ENCODE data around the gene CNTNAP2. TPM values are rescaled to one million over a fixed set of nuclear protein-coding genes. Genes with fewer than 3 reads are reported as not detected.

CNTNAP2 gene
- total RNA-seq, 2 experiments from 2014 or later, result 0.14 TPM; not detected in 1

DNA sequence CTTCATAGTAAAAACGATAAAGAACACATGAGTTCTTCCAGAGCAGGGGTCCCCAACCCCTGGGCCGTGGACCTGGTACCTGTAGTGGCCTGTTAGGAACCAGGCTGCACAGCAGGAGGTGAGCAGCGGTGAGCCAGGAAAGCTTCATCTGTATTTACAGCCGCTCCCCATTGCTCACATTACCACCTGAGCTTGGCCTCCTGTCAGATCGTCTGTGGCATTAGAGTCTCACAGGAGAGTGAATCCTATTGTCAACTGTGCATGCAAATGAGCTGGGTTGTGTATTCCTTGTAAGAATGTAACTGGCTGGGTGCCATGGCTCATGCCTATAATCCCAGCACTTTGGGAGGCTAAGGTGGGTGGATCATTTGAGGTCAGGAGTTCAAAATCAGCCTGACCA, 229.5 kb downstream of the CNTNAP2 start:
- Mint-ChIP-seq H3K4me3 (no peak overlapping the region), H3K4me1 (ENCODE audit: low read depth) (no peaks in the 10 kb centered on the region)
- CTCF ChIA-PET, result no interaction called here

DNA sequence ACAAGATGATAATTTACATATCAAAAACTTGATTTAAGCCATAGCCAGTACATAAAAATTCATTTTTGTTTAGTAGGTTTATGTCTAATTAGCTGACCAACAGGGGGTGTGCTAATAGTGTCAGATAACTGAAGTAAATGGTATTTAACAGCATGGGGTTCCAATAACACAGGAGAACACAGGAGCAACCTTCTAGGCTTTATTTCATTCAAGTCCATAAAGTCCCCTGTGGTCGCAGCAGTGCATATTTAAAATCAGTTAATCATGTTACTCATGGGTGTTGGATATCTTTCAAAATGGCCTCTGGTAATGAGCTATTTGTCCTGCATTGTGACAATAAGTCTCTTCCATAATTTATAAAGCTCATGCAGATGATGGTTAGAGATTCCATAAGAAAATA, 238.6 kb downstream of the CNTNAP2 start:
- H3K4me1 Mint-ChIP-seq (ENCODE audit: low read depth), result no peaks in the 10 kb centered on the region
- H3K27me3 Mint-ChIP-seq (ENCODE audit: low read depth), result no peaks in the 10 kb centered on the region
- intact Hi-C loops (cut with micrococcal nuclease), result no loop called here
- CTCF ChIA-PET, result interaction anchor here (0.7 kb wide), 1 partner anchor 363 kb away, joined by 4 read pairs; no protein-coding TSS in a partner anchor
- H3K36me3 Mint-ChIP-seq (ENCODE audit: low read depth), result no peaks in the 10 kb centered on the region
- no peaks in the 10 kb centered on the region for H3K9me3 Mint-ChIP-seq
- DNase-seq, result no peak
- H3K4me3 Mint-ChIP-seq, result no peak overlapping the region
- H3K27ac Mint-ChIP-seq, result no peak overlapping the region

More for the DNA sequence above, 229.5 kb downstream of the CNTNAP2 start:
- Mint-ChIP-seq H3K27me3 (ENCODE audit: low read depth) (no peaks in the 10 kb centered on the region), H3K27ac (no peak overlapping the region), H3K36me3 (ENCODE audit: low read depth) (no peaks in the 10 kb centered on the region), H3K9me3 (no peaks in the 10 kb centered on the region)
- no peak for DNase-seq
- intact Hi-C loops (cut with micrococcal nuclease), result no loop called here

DNA sequence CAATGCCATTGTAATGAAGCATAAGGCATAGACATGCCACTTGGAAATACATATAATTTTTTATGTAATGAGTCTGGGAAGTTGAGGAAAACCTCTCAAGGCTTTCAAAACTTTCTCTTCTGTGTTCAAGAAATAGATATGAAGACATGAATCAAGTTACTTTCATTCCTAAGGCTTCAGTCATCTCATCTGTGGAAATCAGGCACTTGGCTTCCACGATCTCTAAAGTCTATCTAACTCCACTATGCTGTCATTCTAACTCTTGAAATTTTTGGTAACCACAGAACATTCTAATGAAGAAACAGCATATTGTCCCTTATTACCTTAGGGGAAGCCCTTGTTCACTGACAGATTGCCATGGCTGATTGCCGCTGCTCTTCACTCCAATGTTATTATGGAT, 242.6 kb downstream of the CNTNAP2 start:
- CTCF ChIA-PET, result no interaction called here
- no peaks in the 10 kb centered on the region for H3K4me1 Mint-ChIP-seq (ENCODE audit: low read depth)
- no peaks in the 10 kb centered on the region for H3K27me3 Mint-ChIP-seq (ENCODE audit: low read depth)
- H3K9me3 Mint-ChIP-seq, result no peaks in the 10 kb centered on the region
- intact Hi-C loops (cut with micrococcal nuclease), result no loop called here
- DNase-seq, result no peak
- H3K4me3 Mint-ChIP-seq, result no peak overlapping the region
- no peak overlapping the region for H3K27ac Mint-ChIP-seq
- H3K36me3 Mint-ChIP-seq (ENCODE audit: low read depth), result no peaks in the 10 kb centered on the region

DNA sequence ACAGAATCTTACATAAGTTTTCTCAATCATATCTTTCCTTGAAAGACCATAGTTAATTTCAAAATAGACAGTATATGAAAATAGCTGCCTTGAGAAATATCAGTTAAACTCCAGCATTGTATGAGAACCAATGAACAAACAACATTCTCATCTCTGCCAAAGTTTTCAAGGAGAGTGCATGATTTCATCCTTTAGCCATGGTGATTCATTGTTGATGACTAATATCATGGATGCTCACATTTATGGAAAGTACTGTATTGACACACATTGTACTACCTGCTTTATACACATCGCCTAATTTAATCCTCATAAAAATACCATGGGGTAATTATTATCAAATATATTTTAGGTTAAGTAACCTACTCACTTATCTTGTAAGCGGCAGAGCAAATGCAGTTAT, 250.3 kb downstream of the CNTNAP2 start:
- Mint-ChIP-seq H3K27ac (no peak overlapping the region), H3K36me3 (ENCODE audit: low read depth) (no peaks in the 10 kb centered on the region), H3K9me3 (no peaks in the 10 kb centered on the region), H3K4me1 (ENCODE audit: low read depth) (no peaks in the 10 kb centered on the region), H3K27me3 (ENCODE audit: low read depth) (no peaks in the 10 kb centered on the region), H3K4me3 (no peak overlapping the region)
- no peak for DNase-seq
- intact Hi-C loops (cut with micrococcal nuclease), result no loop called here
- CTCF ChIA-PET, result no interaction called here

DNA sequence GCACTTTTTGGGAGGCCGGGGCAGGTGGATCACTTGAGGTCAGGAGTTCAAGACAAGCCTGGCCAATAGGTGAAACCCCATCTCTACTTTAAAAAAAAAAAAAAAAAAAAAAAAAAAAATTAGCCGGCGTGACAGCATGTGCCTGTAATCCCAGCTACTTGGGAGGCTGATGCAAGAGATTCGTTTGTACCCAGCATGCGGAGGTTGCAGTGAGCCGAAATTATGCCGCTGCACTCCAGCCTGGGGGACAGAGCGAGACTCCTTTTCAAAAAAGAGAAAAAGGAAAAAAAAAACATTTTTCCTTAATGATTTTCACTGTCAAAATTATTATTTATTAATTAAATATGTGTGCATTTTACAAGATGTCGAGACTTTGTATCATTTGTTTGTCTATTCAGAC, 253.6 kb downstream of the CNTNAP2 start:
- Mint-ChIP-seq H3K27me3 (ENCODE audit: low read depth) (no peaks in the 10 kb centered on the region), H3K4me3 (no peak overlapping the region), H3K36me3 (ENCODE audit: low read depth) (no peaks in the 10 kb centered on the region), H3K27ac (no peak overlapping the region), H3K9me3 (peaks cover 1% of the 10 kb centered on the region), H3K4me1 (ENCODE audit: low read depth) (no peaks in the 10 kb centered on the region)
- intact Hi-C loops (cut with micrococcal nuclease), result no loop called here
- DNase-seq, result no peak
- CTCF ChIA-PET, result no interaction called here

DNA sequence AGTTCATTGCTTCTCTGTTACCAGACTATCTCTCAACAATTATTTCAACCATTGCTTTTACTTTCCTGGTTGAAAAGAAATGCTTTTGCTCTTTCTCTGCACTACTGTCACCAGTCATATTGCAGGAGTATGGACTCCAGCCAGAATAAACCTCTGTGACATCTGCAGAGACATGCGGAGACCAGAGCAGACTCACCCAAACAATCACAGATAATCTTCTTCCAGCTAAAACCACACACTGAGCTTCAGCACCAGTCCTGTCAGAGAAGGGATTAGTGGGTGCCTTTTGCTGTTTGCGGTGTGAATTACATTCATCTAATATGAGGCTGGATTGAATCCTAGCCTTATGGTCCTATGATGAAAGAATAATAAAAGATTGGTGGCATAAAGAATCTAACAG, 258.6 kb downstream of the CNTNAP2 start:
- Mint-ChIP-seq H3K9me3 (peaks cover 4% of the 10 kb centered on the region), H3K27me3 (ENCODE audit: low read depth) (no peaks in the 10 kb centered on the region), H3K4me3 (no peak overlapping the region), H3K36me3 (ENCODE audit: low read depth) (no peaks in the 10 kb centered on the region), H3K27ac (no peak overlapping the region), H3K4me1 (ENCODE audit: low read depth) (no peaks in the 10 kb centered on the region)
- CTCF ChIA-PET, result no interaction called here
- intact Hi-C loops (cut with micrococcal nuclease), result no loop called here
- DNase-seq, result no peak

DNA sequence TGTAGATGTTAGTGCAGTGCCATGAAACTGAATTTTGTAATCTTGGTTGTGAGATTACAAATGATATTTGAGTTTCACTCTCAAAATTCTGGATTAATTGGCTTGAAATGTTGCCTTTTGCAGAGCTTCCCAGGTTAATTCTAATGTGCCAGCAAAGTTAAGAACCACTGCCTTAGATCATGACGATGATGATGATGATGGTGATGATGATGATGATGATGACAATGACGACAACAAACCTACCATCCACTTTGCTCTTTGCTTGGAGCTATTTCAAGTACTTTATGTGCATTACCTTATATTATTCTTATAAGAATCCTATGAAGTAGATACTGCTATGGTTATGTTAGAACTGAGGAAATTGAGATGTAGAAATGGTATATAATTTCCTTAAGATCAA, 261.6 kb downstream of the CNTNAP2 start:
- no peaks in the 10 kb centered on the region for H3K27me3 Mint-ChIP-seq (ENCODE audit: low read depth)
- no peak overlapping the region for H3K4me3 Mint-ChIP-seq
- CTCF ChIA-PET, result no interaction called here
- intact Hi-C loops (cut with micrococcal nuclease), result no loop called here
- no peak overlapping the region for H3K27ac Mint-ChIP-seq
- no peaks in the 10 kb centered on the region for H3K4me1 Mint-ChIP-seq (ENCODE audit: low read depth)
- DNase-seq, result no peak
- H3K36me3 Mint-ChIP-seq (ENCODE audit: low read depth), result no peaks in the 10 kb centered on the region
- peaks cover 6% of the 10 kb centered on the region for H3K9me3 Mint-ChIP-seq

DNA sequence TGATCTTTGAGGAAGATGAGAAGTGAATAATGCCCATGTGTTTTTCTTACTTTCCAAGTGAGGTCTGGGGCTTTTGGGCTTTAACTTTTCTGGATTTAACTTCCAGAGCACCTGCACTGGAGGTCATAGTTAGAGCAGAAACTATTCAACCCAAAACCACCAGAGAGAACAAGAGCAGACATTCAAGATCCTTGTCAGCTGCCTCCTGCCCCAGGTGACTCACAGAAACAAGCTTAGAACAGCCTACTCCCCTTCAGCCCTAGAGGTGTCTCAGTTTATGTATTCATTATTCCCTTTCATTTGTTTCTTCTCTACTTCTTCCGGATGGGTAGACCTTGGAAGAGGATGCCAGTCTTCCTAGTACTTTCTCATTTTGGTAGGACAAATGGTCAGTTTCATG, 270.5 kb downstream of the CNTNAP2 start:
- no peak overlapping the region for H3K4me3 Mint-ChIP-seq
- peaks cover 2% of the 10 kb centered on the region for H3K9me3 Mint-ChIP-seq
- H3K27ac Mint-ChIP-seq, result no peak overlapping the region
- no peaks in the 10 kb centered on the region for H3K4me1 Mint-ChIP-seq (ENCODE audit: low read depth)
- H3K36me3 Mint-ChIP-seq (ENCODE audit: low read depth), result no peaks in the 10 kb centered on the region
- H3K27me3 Mint-ChIP-seq (ENCODE audit: low read depth), result no peaks in the 10 kb centered on the region
- intact Hi-C loops (cut with micrococcal nuclease), result no loop called here
- CTCF ChIA-PET, result no interaction called here
- DNase-seq, result no peak

DNA sequence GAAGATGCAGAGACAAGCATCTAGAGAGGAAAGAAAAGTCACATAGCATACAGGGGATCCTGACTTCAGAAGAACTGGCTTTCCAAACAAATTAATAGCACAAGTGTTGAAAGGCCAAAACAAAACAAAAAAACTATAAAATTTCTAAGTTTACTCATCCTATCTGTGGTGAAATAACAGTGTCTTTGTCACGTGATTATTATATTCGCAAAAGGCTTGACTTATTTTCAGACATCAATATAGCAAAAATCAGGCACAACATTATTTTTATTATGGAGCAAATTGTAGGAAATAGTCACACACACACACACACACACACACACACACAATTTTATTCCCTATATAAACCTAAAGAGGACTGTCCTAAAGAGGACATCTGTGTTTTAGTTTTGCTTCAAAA, 272.3 kb downstream of the CNTNAP2 start:
- CTCF ChIA-PET, result no interaction called here
- no peaks in the 10 kb centered on the region for H3K36me3 Mint-ChIP-seq (ENCODE audit: low read depth)
- peaks cover 2% of the 10 kb centered on the region for H3K9me3 Mint-ChIP-seq
- DNase-seq, result no peak
- no peak overlapping the region for H3K27ac Mint-ChIP-seq
- no peaks in the 10 kb centered on the region for H3K27me3 Mint-ChIP-seq (ENCODE audit: low read depth)
- intact Hi-C loops (cut with micrococcal nuclease), result no loop called here
- no peak overlapping the region for H3K4me3 Mint-ChIP-seq
- H3K4me1 Mint-ChIP-seq (ENCODE audit: low read depth), result no peaks in the 10 kb centered on the region

DNA sequence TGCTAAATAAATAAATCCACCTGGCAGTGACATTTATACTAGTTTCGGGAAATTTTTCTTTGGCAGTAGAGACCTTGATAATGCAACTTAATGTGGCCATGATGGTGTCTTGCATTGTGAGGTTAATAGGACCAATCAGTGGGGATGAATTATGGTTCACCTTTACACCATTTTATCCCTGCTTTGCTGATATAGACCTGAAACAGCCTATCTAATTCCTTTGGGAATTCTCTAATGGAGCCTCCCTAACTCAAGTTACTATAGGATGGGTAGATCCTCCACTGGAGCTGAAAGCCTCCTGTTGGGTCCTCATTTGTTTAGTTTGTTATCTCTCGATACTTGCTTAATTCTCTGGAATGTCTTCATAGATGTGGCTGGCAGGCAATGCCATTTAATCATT, 276.7 kb downstream of the CNTNAP2 start:
- no peak for DNase-seq
- Mint-ChIP-seq H3K27ac (no peak overlapping the region), H3K27me3 (ENCODE audit: low read depth) (no peaks in the 10 kb centered on the region), H3K4me3 (no peak overlapping the region), H3K9me3 (peaks cover 2% of the 10 kb centered on the region), H3K36me3 (ENCODE audit: low read depth) (no peaks in the 10 kb centered on the region), H3K4me1 (ENCODE audit: low read depth) (no peaks in the 10 kb centered on the region)
- intact Hi-C loops (cut with micrococcal nuclease), result no loop called here
- CTCF ChIA-PET, result no interaction called here

DNA sequence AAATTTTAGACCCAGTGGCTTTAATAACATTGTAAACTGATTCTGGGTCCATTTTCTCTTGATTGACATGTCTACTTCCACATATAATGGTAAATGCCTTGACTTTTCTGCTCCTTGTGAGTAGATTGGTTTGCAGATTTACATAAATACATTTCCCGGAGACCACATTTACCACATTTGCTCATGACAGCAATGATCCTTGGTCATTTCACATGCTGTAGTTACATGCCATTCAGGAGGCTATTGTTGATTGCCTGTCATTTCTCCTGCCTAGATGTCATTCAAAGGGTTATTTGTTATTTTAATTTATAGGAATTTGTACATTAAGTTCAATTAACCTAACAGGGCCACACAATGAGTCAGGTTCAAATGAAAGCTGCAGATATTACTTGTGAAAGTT, 280.5 kb downstream of the CNTNAP2 start:
- H3K27ac Mint-ChIP-seq, result no peak overlapping the region
- H3K27me3 Mint-ChIP-seq (ENCODE audit: low read depth), result no peaks in the 10 kb centered on the region
- H3K4me3 Mint-ChIP-seq, result no peak overlapping the region
- CTCF ChIA-PET, result no interaction called here
- no peak for DNase-seq
- H3K9me3 Mint-ChIP-seq, result no peaks in the 10 kb centered on the region
- H3K4me1 Mint-ChIP-seq (ENCODE audit: low read depth), result no peaks in the 10 kb centered on the region
- intact Hi-C loops (cut with micrococcal nuclease), result no loop called here
- H3K36me3 Mint-ChIP-seq (ENCODE audit: low read depth), result no peaks in the 10 kb centered on the region

DNA sequence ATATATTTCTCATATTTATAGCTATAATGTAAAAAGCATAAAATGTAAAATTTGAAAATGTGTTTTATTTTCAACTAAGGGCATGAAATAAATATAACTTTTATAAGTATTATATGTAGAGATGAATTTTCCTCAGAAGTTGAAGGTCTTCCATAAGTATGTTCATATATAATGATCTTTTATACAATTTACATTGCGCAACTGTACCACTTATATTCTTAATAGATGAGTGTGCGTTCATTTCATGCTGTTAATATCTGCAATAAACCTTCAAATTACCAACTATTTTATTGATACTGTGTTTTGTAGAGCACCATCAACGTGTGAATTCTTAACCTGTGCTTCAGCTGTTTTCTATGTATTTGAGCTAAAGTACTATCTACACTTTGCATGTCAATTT, 285.3 kb downstream of the CNTNAP2 start:
- H3K4me1 Mint-ChIP-seq (ENCODE audit: low read depth), result no peaks in the 10 kb centered on the region

DNA sequence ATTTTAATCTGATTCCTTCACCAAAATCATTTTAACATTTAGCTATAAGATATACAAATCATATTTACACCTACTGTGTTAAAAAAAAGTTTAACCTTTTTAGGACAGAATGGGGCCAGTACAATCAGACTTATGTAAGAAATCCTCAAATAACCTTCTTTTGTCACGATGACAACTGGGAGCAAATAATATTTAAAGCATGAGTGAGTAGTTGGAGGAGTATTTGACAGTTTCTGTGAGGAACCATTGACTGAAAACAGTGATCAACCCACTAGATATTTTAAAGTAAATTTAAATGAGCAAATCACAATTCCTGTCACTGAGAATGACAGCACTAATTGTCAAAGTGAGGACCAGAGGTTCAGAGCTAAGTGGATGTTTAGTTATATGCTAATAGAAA, 289.1 kb downstream of the CNTNAP2 start:
- Mint-ChIP-seq H3K27ac (no peak overlapping the region), H3K4me1 (ENCODE audit: low read depth) (no peaks in the 10 kb centered on the region), H3K4me3 (no peak overlapping the region), H3K9me3 (peaks cover 9% of the 10 kb centered on the region), H3K27me3 (ENCODE audit: low read depth) (no peaks in the 10 kb centered on the region), H3K36me3 (ENCODE audit: low read depth) (no peaks in the 10 kb centered on the region)
- CTCF ChIA-PET, result no interaction called here
- intact Hi-C loops (cut with micrococcal nuclease), result no loop called here
- DNase-seq, result no peak

More for the DNA sequence above, 285.3 kb downstream of the CNTNAP2 start:
- DNase-seq, result no peak
- Mint-ChIP-seq H3K9me3 (peaks cover 5% of the 10 kb centered on the region), H3K27me3 (ENCODE audit: low read depth) (no peaks in the 10 kb centered on the region), H3K36me3 (ENCODE audit: low read depth) (no peaks in the 10 kb centered on the region), H3K27ac (no peak overlapping the region), H3K4me3 (no peak overlapping the region)
- CTCF ChIA-PET, result no interaction called here
- intact Hi-C loops (cut with micrococcal nuclease), result no loop called here

DNA sequence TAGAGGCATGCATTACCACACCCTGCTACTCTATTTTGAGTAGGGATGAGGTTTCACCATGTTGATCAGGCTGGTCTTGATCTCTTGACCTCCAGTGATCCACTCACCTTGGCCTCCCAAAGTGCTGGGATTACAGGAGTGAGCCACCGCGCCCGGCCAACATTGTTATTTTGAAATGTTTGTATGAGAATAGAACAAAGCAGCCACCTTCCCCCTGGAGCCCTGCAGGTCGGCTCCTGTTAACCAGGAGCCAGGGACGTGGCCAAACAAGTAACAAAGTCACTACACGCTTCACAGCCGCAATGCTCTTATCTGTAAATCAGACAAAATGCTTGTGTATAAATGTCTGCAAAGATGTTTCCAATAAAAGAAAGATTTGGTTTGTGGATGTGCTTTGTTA, 295.4 kb downstream of the CNTNAP2 start:
- no peak for DNase-seq
- intact Hi-C loops (cut with micrococcal nuclease), result no loop called here
- CTCF ChIA-PET, result no interaction called here
- Mint-ChIP-seq H3K27me3 (ENCODE audit: low read depth) (no peaks in the 10 kb centered on the region), H3K4me1 (ENCODE audit: low read depth) (no peaks in the 10 kb centered on the region), H3K27ac (no peak overlapping the region), H3K9me3 (peaks cover 6% of the 10 kb centered on the region), H3K4me3 (no peak overlapping the region), H3K36me3 (ENCODE audit: low read depth) (no peaks in the 10 kb centered on the region)
